Measurements from ENCODE around the gene PTCD2.

The PTCD2 gene

DNA sequence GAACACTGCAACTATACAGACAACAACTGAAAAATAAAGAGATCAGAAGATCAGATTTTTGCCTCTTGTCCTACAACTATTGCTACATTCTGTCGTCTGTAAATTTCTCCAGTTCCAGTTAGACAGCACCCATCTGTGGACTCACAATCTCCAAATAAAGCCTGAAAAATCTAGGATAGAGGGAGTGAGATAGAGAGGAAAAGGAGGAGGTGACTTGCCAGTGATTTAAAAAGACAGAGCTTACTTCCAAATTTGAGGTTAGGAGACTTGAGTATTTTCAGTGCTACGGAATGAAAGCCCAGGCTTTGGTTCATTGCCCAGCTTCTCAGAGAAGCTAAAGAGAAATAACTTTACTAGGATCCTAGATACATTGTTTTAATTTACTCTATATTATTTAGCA lies 63.6 kb downstream of the PTCD2 start:
- H3K4me2 ChIP-seq (ENCODE audit: low read depth, low read length, poor library complexity, severe bottlenecking): no peak overlapping the region

DNA sequence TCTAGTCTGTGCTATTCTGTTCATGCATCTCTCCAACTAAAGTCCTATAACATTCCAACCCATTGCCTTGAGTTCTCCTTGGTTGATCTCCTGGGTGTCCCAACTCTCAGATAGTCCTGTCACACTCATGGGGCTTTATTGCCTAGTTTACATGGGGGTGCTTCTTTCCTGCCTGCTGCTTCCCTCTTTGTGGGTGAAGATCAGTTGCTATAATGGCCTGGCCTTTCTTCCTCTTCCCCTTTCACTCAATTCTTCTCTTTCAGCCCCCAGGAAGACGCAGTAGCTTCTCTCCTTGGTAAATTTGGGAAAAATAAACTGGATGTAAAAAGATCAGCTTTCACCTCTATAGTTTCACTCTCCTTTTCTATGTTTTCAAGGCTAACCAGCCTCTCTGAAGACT lies 66.5 kb downstream of the PTCD2 start:
- no peaks in the 10 kb centered on the region for H3K4me1 ChIP-seq (ENCODE audit: insufficient read depth, low read length, poor library complexity, severe bottlenecking)
- H3F3A ChIP-seq (ENCODE audit: low read depth): no peaks in the 10 kb centered on the region
- H3K27me3 ChIP-seq (ENCODE audit: insufficient read depth, low read length, poor library complexity, severe bottlenecking): no peaks in the 10 kb centered on the region
- H3K4me3 ChIP-seq (ENCODE audit: low read length, poor library complexity, severe bottlenecking): no peak overlapping the region
- no peaks in the 10 kb centered on the region for H3K9me2 ChIP-seq (replicated peaks; ENCODE audit: low read depth, low read length)
- H3K79me2 ChIP-seq (ENCODE audit: insufficient read depth, low read length): no peaks in the 10 kb centered on the region
- H3K4me2 ChIP-seq (ENCODE audit: low read depth, low read length, poor library complexity, severe bottlenecking): no peak overlapping the region
- no peaks in the 10 kb centered on the region for H3K9me3 ChIP-seq (ENCODE audit: insufficient read depth, low read depth, low read length)
- H3K9ac ChIP-seq (ENCODE audit: low read depth, low read length, poor library complexity, severe bottlenecking): no peak overlapping the region
- no peaks in the 10 kb centered on the region for H3K36me3 ChIP-seq (ENCODE audit: insufficient read depth, low read length)
- TF ChIP-seq EZH2phosphoT487 (IDR thresholded peaks at IDR 0.05; ENCODE audit: borderline replicate concordance): no peak
- TF ChIP-seq, protein P1, sequence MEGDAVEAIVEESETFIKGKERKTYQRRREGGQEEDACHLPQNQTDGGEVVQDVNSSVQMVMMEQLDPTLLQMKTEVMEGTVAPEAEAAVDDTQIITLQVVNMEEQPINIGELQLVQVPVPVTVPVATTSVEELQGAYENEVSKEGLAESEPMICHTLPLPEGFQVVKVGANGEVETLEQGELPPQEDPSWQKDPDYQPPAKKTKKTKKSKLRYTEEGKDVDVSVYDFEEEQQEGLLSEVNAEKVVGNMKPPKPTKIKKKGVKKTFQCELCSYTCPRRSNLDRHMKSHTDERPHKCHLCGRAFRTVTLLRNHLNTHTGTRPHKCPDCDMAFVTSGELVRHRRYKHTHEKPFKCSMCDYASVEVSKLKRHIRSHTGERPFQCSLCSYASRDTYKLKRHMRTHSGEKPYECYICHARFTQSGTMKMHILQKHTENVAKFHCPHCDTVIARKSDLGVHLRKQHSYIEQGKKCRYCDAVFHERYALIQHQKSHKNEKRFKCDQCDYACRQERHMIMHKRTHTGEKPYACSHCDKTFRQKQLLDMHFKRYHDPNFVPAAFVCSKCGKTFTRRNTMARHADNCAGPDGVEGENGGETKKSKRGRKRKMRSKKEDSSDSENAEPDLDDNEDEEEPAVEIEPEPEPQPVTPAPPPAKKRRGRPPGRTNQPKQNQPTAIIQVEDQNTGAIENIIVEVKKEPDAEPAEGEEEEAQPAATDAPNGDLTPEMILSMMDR (conservative IDR thresholded peaks at IDR 0.05; ENCODE audit: low read length): no peak
- H2AFZ ChIP-seq (ENCODE audit: low read length): no peak overlapping the region
- H4K20me1 ChIP-seq (ENCODE audit: insufficient read depth, low read length, poor library complexity, severe bottlenecking): no peaks in the 10 kb centered on the region

More for the DNA sequence above, 63.6 kb downstream of the PTCD2 start:
- Histone ChIP-seq H3K79me2 (ENCODE audit: insufficient read depth, low read length) (no peaks in the 10 kb centered on the region), H3K9ac (ENCODE audit: low read depth, low read length, poor library complexity, severe bottlenecking) (no peak overlapping the region), H3K4me1 (ENCODE audit: insufficient read depth, low read length, poor library complexity, severe bottlenecking) (no peaks in the 10 kb centered on the region), H4K20me1 (ENCODE audit: insufficient read depth, low read length, poor library complexity, severe bottlenecking) (no peaks in the 10 kb centered on the region), H3K9me3 (ENCODE audit: insufficient read depth, low read depth, low read length) (no peaks in the 10 kb centered on the region), H3F3A (ENCODE audit: low read depth) (no peaks in the 10 kb centered on the region), H2AFZ (ENCODE audit: low read length) (no peak overlapping the region), H3K9me2 (replicated peaks; ENCODE audit: low read depth, low read length) (no peaks in the 10 kb centered on the region), H3K4me3 (ENCODE audit: low read length, poor library complexity, severe bottlenecking) (no peak overlapping the region), H3K36me3 (ENCODE audit: insufficient read depth, low read length) (no peaks in the 10 kb centered on the region), H3K27me3 (ENCODE audit: insufficient read depth, low read length, poor library complexity, severe bottlenecking) (no peaks in the 10 kb centered on the region)
- no peak for TF ChIP-seq EZH2phosphoT487 (IDR thresholded peaks at IDR 0.05; ENCODE audit: borderline replicate concordance)
- TF ChIP-seq, protein P1 (conservative IDR thresholded peaks at IDR 0.05; ENCODE audit: low read length): no peak

DNA sequence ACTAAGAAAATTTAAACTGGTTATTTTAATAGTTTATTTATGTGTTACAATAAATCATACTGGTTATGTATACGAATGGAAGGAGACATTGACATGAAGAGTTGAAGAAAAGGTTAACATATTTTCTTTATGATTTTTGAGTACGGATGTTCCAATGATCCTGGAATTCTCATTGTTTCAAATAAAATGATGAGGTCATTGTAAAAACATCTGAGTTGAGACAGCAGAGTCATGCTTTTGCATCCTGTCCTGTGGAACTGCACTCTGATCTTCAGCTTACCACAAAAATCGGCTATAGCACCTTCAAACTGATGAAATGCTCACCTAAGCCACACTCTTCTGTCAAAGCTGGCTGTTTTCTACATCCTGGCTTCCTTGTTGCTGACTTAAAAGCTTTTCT lies 67.8 kb downstream of the PTCD2 start:
- Histone ChIP-seq H3K36me3 (ENCODE audit: insufficient read depth, low read length) (no peaks in the 10 kb centered on the region), H3K4me2 (ENCODE audit: low read depth, low read length, poor library complexity, severe bottlenecking) (no peak overlapping the region), H2AFZ (ENCODE audit: low read length) (no peak overlapping the region), H3K9me2 (replicated peaks; ENCODE audit: low read depth, low read length) (no peaks in the 10 kb centered on the region), H3K4me1 (ENCODE audit: insufficient read depth, low read length, poor library complexity, severe bottlenecking) (no peaks in the 10 kb centered on the region), H3K27me3 (ENCODE audit: insufficient read depth, low read length, poor library complexity, severe bottlenecking) (no peaks in the 10 kb centered on the region), H3K79me2 (ENCODE audit: insufficient read depth, low read length) (no peaks in the 10 kb centered on the region), H3K4me3 (ENCODE audit: low read length, poor library complexity, severe bottlenecking) (no peak overlapping the region), H4K20me1 (ENCODE audit: insufficient read depth, low read length, poor library complexity, severe bottlenecking) (no peaks in the 10 kb centered on the region), H3K9me3 (ENCODE audit: insufficient read depth, low read depth, low read length) (no peaks in the 10 kb centered on the region), H3F3A (ENCODE audit: low read depth) (no peaks in the 10 kb centered on the region), H3K9ac (ENCODE audit: low read depth, low read length, poor library complexity, severe bottlenecking) (no peak overlapping the region)
- TF ChIP-seq, protein P1 (conservative IDR thresholded peaks at IDR 0.05; ENCODE audit: low read length): no peak
- no peak for TF ChIP-seq EZH2phosphoT487 (IDR thresholded peaks at IDR 0.05; ENCODE audit: borderline replicate concordance)
